ENCODE results near the gene PPFIBP2.

The PPFIBP2 gene

GRCh38 chr11:7538466-7539454 lies 25.0 kb downstream of the PPFIBP2 start:
- ATAC-seq (ENCODE audit: low read depth) (no peak), DNase-seq (ENCODE audit: low spot score) (no peak)
- no peaks in the 10 kb centered on the region for H3K27me3 ChIP-seq (ENCODE audit: insufficient read depth, poor library complexity, severe bottlenecking)
- TF ChIP-seq, protein P1, sequence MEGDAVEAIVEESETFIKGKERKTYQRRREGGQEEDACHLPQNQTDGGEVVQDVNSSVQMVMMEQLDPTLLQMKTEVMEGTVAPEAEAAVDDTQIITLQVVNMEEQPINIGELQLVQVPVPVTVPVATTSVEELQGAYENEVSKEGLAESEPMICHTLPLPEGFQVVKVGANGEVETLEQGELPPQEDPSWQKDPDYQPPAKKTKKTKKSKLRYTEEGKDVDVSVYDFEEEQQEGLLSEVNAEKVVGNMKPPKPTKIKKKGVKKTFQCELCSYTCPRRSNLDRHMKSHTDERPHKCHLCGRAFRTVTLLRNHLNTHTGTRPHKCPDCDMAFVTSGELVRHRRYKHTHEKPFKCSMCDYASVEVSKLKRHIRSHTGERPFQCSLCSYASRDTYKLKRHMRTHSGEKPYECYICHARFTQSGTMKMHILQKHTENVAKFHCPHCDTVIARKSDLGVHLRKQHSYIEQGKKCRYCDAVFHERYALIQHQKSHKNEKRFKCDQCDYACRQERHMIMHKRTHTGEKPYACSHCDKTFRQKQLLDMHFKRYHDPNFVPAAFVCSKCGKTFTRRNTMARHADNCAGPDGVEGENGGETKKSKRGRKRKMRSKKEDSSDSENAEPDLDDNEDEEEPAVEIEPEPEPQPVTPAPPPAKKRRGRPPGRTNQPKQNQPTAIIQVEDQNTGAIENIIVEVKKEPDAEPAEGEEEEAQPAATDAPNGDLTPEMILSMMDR (IDR thresholded peaks at IDR 0.05; ENCODE audit: poor library complexity, severe bottlenecking): no peak
- H3K36me3 ChIP-seq (ENCODE audit: low read depth): no peaks in the 10 kb centered on the region
- no peak overlapping the region for H3K4me3 ChIP-seq (ENCODE audit: severe bottlenecking)
- no peaks in the 10 kb centered on the region for H3K9me3 ChIP-seq (ENCODE audit: severe bottlenecking)
- no peaks in the 10 kb centered on the region for H3K4me1 ChIP-seq (ENCODE audit: insufficient read depth, poor library complexity, severe bottlenecking)
- H3K27ac ChIP-seq (ENCODE audit: poor library complexity, severe bottlenecking): no peak overlapping the region

- ATAC-seq (ENCODE audit: low read depth): no peak
- DNase-seq (ENCODE audit: low spot score): no peak
- Histone ChIP-seq H3K27me3 (ENCODE audit: insufficient read depth, poor library complexity, severe bottlenecking) (no peaks in the 10 kb centered on the region), H3K9me3 (ENCODE audit: severe bottlenecking) (no peaks in the 10 kb centered on the region), H3K27ac (ENCODE audit: poor library complexity, severe bottlenecking) (no peak overlapping the region), H3K4me1 (ENCODE audit: insufficient read depth, poor library complexity, severe bottlenecking) (no peaks in the 10 kb centered on the region), H3K4me3 (ENCODE audit: severe bottlenecking) (no peak overlapping the region), H3K36me3 (ENCODE audit: low read depth) (no peaks in the 10 kb centered on the region)
- TF ChIP-seq, protein P1 (IDR thresholded peaks at IDR 0.05; ENCODE audit: poor library complexity, severe bottlenecking): no peak
These were observed 27.2 kb downstream of the PPFIBP2 start for GRCh38 chr11:7540830-7541555.

DNA sequence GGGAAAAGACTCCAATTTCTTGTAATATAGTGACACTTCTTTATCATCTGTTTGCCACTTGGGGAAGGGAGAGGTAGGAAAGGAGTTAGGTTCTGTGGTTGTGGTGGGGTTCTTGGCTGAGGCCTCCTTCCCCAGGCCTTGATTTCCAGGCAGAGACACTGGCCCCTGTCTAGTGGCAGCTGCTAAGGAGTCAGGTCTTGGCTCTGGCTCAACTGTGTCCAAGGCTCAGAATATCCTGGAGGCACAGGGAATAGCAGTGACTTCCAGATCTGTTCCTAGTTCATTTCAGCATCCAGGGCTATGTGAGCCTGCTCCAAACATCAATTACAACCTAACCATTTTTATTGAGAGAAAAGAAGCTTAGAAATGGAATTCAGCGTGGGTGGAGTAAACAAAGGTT lies 29.5 kb downstream of the PPFIBP2 start:
- Histone ChIP-seq H3K27ac (ENCODE audit: poor library complexity, severe bottlenecking) (no peak overlapping the region), H3K4me1 (ENCODE audit: insufficient read depth, poor library complexity, severe bottlenecking) (peaks cover 4% of the 10 kb centered on the region), H3K9me3 (ENCODE audit: severe bottlenecking) (no peaks in the 10 kb centered on the region), H3K36me3 (ENCODE audit: low read depth) (no peaks in the 10 kb centered on the region), H3K4me3 (ENCODE audit: severe bottlenecking) (no peak overlapping the region), H3K27me3 (ENCODE audit: insufficient read depth, poor library complexity, severe bottlenecking) (no peaks in the 10 kb centered on the region)
- ATAC-seq (ENCODE audit: low read depth) (no peak), DNase-seq (ENCODE audit: low spot score) (no peak)
- TF ChIP-seq, protein P1 (IDR thresholded peaks at IDR 0.05; ENCODE audit: poor library complexity, severe bottlenecking): no peak

- DNase-seq (ENCODE audit: low spot score) (no peak), ATAC-seq (ENCODE audit: low read depth) (no peak)
- Histone ChIP-seq H3K4me1 (ENCODE audit: insufficient read depth, poor library complexity, severe bottlenecking) (peaks cover 4% of the 10 kb centered on the region), H3K36me3 (ENCODE audit: low read depth) (no peaks in the 10 kb centered on the region), H3K27me3 (ENCODE audit: insufficient read depth, poor library complexity, severe bottlenecking) (no peaks in the 10 kb centered on the region), H3K4me3 (ENCODE audit: severe bottlenecking) (no peak overlapping the region), H3K9me3 (ENCODE audit: severe bottlenecking) (no peaks in the 10 kb centered on the region), H3K27ac (ENCODE audit: poor library complexity, severe bottlenecking) (no peak overlapping the region)
- TF ChIP-seq, protein P1 (IDR thresholded peaks at IDR 0.05; ENCODE audit: poor library complexity, severe bottlenecking): no peak
These were observed 30.2 kb downstream of the PPFIBP2 start for GRCh38 chr11:7544021-7544420.

Measured in RWPE2 (cell line).